Mesenchymal stem cell (in vitro differentiated cells and primary cell): Measurements from ENCODE around the gene NEURL3.

Experiments
- DNase-seq: peaks from one replicate; pipeline ENCODE4 v3.0.0-alpha.2; 2013
- H2AFZ ChIP-seq: one replicate; pipeline ENCODE4 v1.6.1; 2013; ENCODE audit warnings: low read depth, mild to moderate bottlenecking, control low read depth, inconsistent platforms, low read length, moderate library complexity
- H2AK5ac ChIP-seq: 2 replicates; pipeline ENCODE4 v1.6.1; 2013; ENCODE audit warnings: low read length, moderate library complexity, mild to moderate bottlenecking, inconsistent platforms; ENCODE audit not compliant: severe bottlenecking
- H2BK120ac ChIP-seq: one replicate; pipeline ENCODE4 v1.6.1; 2013; ENCODE audit warnings: low read depth, mild to moderate bottlenecking, inconsistent platforms, low read length, moderate library complexity
- H2BK12ac ChIP-seq, 2 experiments: one replicate each; pipeline ENCODE4 v1.6.1; 2013; ENCODE audit warnings: inconsistent platforms in 2 of 2, low read length in 2 of 2, mild to moderate bottlenecking in 2 of 2, moderate library complexity in 2 of 2, control low read depth in 1 of 2
- H2BK15ac ChIP-seq: one replicate; pipeline ENCODE4 v1.6.1; 2013; ENCODE audit warnings: mild to moderate bottlenecking, low read depth, inconsistent platforms; ENCODE audit not compliant: poor library complexity, severe bottlenecking
- H2BK5ac ChIP-seq: 2 replicates; pipeline ENCODE4 v1.6.1; 2013; ENCODE audit warnings: low read depth, mild to moderate bottlenecking, low read length, control low read depth, inconsistent platforms; ENCODE audit not compliant: poor library complexity, severe bottlenecking
- H3K14ac ChIP-seq, 2 experiments: one replicate each; pipeline ENCODE4 v1.6.1; 2013; ENCODE audit warnings: inconsistent platforms in 2 of 2, low read length in 2 of 2, control low read depth in 1 of 2, mild to moderate bottlenecking in 1 of 2, moderate library complexity in 1 of 2
- H3K18ac ChIP-seq, 2 experiments: one replicate each; pipeline ENCODE4 v1.6.1; 2013; ENCODE audit warnings: inconsistent platforms in 2 of 2, low read length in 2 of 2, control low read depth in 1 of 2, low read depth in 1 of 2, mild to moderate bottlenecking in 1 of 2
- H3K23ac ChIP-seq, 2 experiments: one replicate each; pipeline ENCODE4 v1.6.1; 2013; ENCODE audit warnings: inconsistent platforms in 2 of 2, low read length in 2 of 2, mild to moderate bottlenecking in 2 of 2, moderate library complexity in 2 of 2, control low read depth in 1 of 2
- H3K27ac ChIP-seq: 2 replicates; pipeline ENCODE4 v1.5.1; 2013; ENCODE audit warnings: mild to moderate bottlenecking, moderate library complexity, low read length, control low read depth, inconsistent platforms; ENCODE audit not compliant: poor library complexity, severe bottlenecking
- H3K27me3 ChIP-seq, 2 experiments: 2 replicates each; pipeline versions ENCODE4 v1.6.1 to v1.7.0; 2013; ENCODE audit warnings: low read length in 2 of 2, mild to moderate bottlenecking in 2 of 2, moderate library complexity in 2 of 2, control low read depth in 1 of 2, inconsistent platforms in 1 of 2; ENCODE audit not compliant: control insufficient read depth in 1 of 2, insufficient read depth in 1 of 2
- H3K36me3 ChIP-seq, 2 experiments: 2 replicates each; pipeline versions ENCODE4 v1.6.1 to v1.7.0; 2013; ENCODE audit warnings: low read length in 2 of 2, control low read depth in 1 of 2, inconsistent platforms in 1 of 2, low read depth in 1 of 2, mild to moderate bottlenecking in 1 of 2; ENCODE audit not compliant: insufficient read depth in 2 of 2, control insufficient read depth in 1 of 2
- H3K4ac ChIP-seq, 2 experiments: one replicate each; pipeline ENCODE4 v1.6.1; 2013; ENCODE audit warnings: inconsistent platforms in 2 of 2, low read length in 2 of 2, mild to moderate bottlenecking in 2 of 2, moderate library complexity in 2 of 2, control low read depth in 1 of 2, low read depth in 1 of 2
- H3K4me1 ChIP-seq: 2 replicates; pipeline ENCODE4 v1.6.1; 2013; ENCODE audit warnings: low read depth, low read length, control low read depth; ENCODE audit not compliant: control insufficient read depth, insufficient read depth
- H3K4me2 ChIP-seq: 2 replicates; pipeline ENCODE4 v1.6.1; 2013; ENCODE audit warnings: low read length, mild to moderate bottlenecking, inconsistent platforms; ENCODE audit not compliant: poor library complexity, severe bottlenecking
- H3K4me3 ChIP-seq, 2 experiments: 2 replicates each; pipeline versions ENCODE4 v1.5.1 to v1.7.0; 2013; ENCODE audit warnings: low read length in 2 of 2, mild to moderate bottlenecking in 2 of 2, control low read depth in 1 of 2, low read depth in 1 of 2; ENCODE audit not compliant: insufficient read depth in 1 of 2
- H3K79me1 ChIP-seq: replicated peaks from 2 replicates; pipeline ENCODE4 v1.6.1; 2013; ENCODE audit warnings: mild to moderate bottlenecking, control low read depth, low read length, inconsistent platforms; ENCODE audit not compliant: poor library complexity, severe bottlenecking
- H3K9ac ChIP-seq: 2 replicates; pipeline ENCODE4 v1.7.0; 2013; ENCODE audit warnings: mild to moderate bottlenecking, low read length, moderate library complexity
- H3K9me3 ChIP-seq: 2 replicates; pipeline ENCODE4 v1.7.0; 2013; ENCODE audit warnings: mild to moderate bottlenecking, low read length; ENCODE audit not compliant: control insufficient read depth
- H4K8ac ChIP-seq: one replicate; pipeline ENCODE4 v1.6.1; 2013; ENCODE audit warnings: inconsistent platforms, mild to moderate bottlenecking, low read length, moderate library complexity
- H4K91ac ChIP-seq: one replicate; pipeline ENCODE4 v1.6.1; 2013; ENCODE audit warnings: mild to moderate bottlenecking, low read length, inconsistent platforms
- WGBS: methylation state at CpG from one replicate; pipeline ENCODE4 v1.1.7; 2013; ENCODE audit warnings: mixed read lengths; 5-methylcytosine and 5-hydroxymethylcytosine counted together

NEURL3 gene

DNA sequence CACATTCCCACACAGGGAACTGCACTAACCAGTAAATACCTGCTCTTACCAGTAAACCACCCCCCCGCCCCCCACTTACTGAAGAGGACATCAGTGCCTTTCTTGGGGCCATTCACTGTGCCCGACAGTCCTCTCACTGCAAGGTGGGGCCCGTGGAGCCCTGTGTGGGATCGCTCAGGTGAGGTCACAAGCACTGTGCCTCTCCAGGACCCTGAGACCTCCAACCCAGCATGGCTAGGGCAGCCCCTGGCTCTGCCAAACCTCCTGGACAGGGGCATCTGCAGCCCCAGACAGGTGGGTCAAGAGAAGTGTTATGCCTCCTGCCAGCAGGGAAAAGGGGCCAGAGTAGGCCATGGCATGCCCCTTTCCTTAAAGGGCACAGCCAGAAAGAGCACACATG lies 6.7 kb upstream of the NEURL3 start:
- H3K9me3 ChIP-seq, result peaks cover 13% of the 10 kb centered on the region
- H3K27me3 ChIP-seq, result peaks cover 39 to 45% of the 10 kb centered on the region in 2 experiments
- no peak overlapping the region for H2BK120ac ChIP-seq
- no peak overlapping the region for H3K18ac ChIP-seq
- no peak overlapping the region for H2BK15ac ChIP-seq
- no peak overlapping the region for H2BK12ac ChIP-seq
- no peak overlapping the region for H4K8ac ChIP-seq
- H3K79me1 ChIP-seq, result no peaks in the 10 kb centered on the region
- H2AK5ac ChIP-seq, result no peak overlapping the region
- H3K36me3 ChIP-seq, result no peaks in the 10 kb centered on the region
- H3K9ac ChIP-seq, result no peak overlapping the region
- no peak for DNase-seq
- no peak overlapping the region for H2BK5ac ChIP-seq
- H3K4ac ChIP-seq, result no peak overlapping the region
- H3K4me1 ChIP-seq, result peaks cover 12% of the 10 kb centered on the region
- no peak overlapping the region for H2AFZ ChIP-seq
- no peak overlapping the region for H4K91ac ChIP-seq
- 72% methylated on average over 4 of the region's 4 CpGs for WGBS
- H3K4me3 ChIP-seq, result no peak overlapping the region
- no peak overlapping the region for H3K27ac ChIP-seq
- H3K23ac ChIP-seq, result no peak overlapping the region
- no peak overlapping the region for H3K14ac ChIP-seq
- H3K4me2 ChIP-seq, result no peak overlapping the region

DNA sequence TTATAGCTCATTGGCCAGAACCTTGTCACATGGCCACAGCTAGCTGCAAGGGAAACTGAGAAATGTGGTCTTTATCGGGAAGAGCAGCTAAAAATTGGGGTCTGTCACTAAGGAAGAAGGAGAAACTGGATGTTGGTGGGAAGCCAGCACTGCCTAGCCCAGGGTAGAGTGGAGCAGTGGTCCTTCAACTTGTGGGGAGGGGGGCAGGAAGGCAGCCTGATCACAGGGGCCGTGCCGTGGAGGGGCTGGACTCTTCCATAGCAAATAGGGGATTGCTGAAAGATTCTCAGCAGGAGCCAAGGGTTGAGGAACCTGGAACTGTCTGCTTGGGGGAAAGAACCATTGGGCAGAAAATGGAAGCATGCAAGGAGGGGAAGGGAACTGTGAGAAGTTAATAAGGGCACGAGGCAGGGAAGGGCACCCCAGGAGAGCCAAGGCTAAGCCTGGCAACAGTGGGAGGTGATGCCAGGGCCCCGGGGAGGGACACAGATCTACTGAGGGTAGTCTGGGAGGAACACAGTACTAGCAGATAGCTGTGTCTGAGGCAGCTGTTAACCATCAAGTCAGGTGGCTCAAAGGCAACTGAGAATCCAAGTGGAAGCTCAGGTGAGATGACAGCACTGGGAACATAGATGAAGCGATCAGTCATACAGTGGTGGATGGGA lies 5.9 kb upstream of the NEURL3 start:
- Histone ChIP-seq H3K23ac (no peak overlapping the region), H3K18ac (no peak overlapping the region), H2BK120ac (no peak overlapping the region), H2BK5ac (no peak overlapping the region), H2AFZ (no peak overlapping the region), H3K27ac (no peak overlapping the region), H3K9ac (no peak overlapping the region), H3K4me2 (no peak overlapping the region), H2BK12ac (no peak overlapping the region), H3K4ac (no peak overlapping the region), H2BK15ac (no peak overlapping the region), H4K91ac (no peak overlapping the region), H3K9me3 (peaks cover 6% of the 10 kb centered on the region), H3K4me3 (no peak overlapping the region), H3K79me1 (no peaks in the 10 kb centered on the region), H3K4me1 (peaks cover 19% of the 10 kb centered on the region), H2AK5ac (no peak overlapping the region), H3K36me3 (no peaks in the 10 kb centered on the region), H4K8ac (no peak overlapping the region), H3K27me3 (peaks cover 39 to 45% of the 10 kb centered on the region in 2 experiments), H3K14ac (no peak overlapping the region)
- WGBS, result 65% methylated on average over 6 of the region's 6 CpGs
- DNase-seq, result no peak

DNA sequence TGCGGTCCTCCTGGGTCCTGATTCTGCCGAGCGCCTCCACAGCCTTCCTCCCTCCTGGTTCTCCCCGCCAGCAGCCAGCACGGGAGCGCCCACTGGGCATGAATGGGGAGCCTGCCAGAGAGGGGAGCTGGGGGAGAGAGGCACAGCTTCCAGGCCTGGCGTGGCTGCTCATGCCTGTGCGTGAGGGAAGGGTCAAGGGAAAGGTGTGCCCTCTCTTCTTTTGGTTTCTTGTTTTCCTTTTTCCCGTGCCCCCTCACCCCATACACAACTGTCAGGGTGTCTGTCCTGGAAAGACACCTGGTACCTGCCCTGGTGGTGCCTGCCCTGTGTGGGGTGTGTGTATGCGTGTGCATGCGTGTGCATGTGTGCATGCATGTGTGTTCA lies 4.7 kb upstream of the NEURL3 start:
- Histone ChIP-seq H3K9ac (no peak overlapping the region), H3K14ac (no peak overlapping the region), H3K18ac (no peak overlapping the region), H2BK5ac (no peak overlapping the region), H3K27ac (no peak overlapping the region), H3K4me3 (no peak overlapping the region), H3K4me2 (no peak overlapping the region), H2AFZ (no peak overlapping the region), H2BK15ac (no peak overlapping the region), H3K9me3 (no peaks in the 10 kb centered on the region), H2BK120ac (no peak overlapping the region), H3K4ac (no peak overlapping the region), H3K36me3 (no peaks in the 10 kb centered on the region), H4K8ac (no peak overlapping the region), H3K23ac (no peak overlapping the region), H2AK5ac (no peak overlapping the region), H4K91ac (no peak overlapping the region), H3K27me3 (peaks cover 32 to 42% of the 10 kb centered on the region in 2 experiments), H3K79me1 (no peaks in the 10 kb centered on the region), H2BK12ac (no peak overlapping the region), H3K4me1 (peaks cover 25% of the 10 kb centered on the region)
- DNase-seq, result no peak
- WGBS, result 60% methylated on average over 10 of the region's 11 CpGs

DNA sequence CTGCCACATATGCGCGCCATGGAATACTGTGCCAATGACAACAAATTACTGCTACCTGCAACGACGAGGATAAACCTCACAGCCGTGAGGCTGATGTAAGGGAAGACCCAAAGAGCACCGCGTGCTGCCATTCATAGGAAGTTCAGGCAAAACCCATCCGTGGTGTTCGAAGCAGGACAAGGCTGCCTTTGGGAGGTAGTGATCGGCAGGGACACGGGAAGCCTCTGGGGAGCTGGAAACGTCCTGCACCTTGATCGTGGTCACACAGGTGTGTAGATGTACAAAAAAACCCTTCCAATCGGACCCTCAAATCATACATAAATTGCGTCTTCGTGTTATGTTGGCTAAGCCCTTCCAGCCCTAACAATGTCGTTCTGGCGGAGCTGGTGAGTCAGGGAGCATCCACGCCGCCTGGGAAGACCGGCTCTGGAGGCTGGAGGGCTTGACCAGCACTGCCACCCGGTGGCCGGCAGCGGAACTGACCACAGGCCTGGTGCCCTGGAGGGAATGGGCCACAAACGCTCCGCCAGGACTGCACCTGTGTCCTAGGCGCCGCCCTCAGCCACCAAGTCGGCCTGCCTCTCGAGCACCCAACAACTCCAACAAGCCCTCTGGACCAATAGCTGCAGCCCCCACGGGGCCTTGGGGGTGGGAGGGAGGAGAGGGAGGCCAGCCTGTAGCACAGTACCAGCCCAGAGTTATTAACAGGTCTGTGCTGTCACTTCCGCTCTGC lies 4.1 kb upstream of the NEURL3 start:
- Histone ChIP-seq H3K14ac (no peak overlapping the region), H3K9ac (no peak overlapping the region), H2BK12ac (no peak overlapping the region), H3K4me1 (peaks cover 28% of the 10 kb centered on the region), H3K4me3 (no peak overlapping the region), H3K4me2 (no peak overlapping the region), H3K27me3 (peaks cover 32 to 37% of the 10 kb centered on the region in 2 experiments), H3K23ac (no peak overlapping the region), H2BK120ac (no peak overlapping the region), H3K9me3 (no peaks in the 10 kb centered on the region), H3K79me1 (no peaks in the 10 kb centered on the region), H2AK5ac (no peak overlapping the region), H3K18ac (no peak overlapping the region), H2BK5ac (no peak overlapping the region), H4K8ac (no peak overlapping the region), H2BK15ac (no peak overlapping the region), H2AFZ (no peak overlapping the region), H4K91ac (no peak overlapping the region), H3K36me3 (no peaks in the 10 kb centered on the region), H3K27ac (no peak overlapping the region), H3K4ac (no peak overlapping the region)
- peak; percentile 86 for DNase-seq
- WGBS, result 41% methylated on average over 22 of the region's 32 CpGs
